ENCODE data around the gene PLB1. TPM values are rescaled to one million over a fixed set of nuclear protein-coding genes. Genes with fewer than 3 reads are reported as not detected.

PLB1 gene
- total and polyA plus RNA-seq, 7 experiments from 2014 or later: 0.47 to 6.4 (median 1.2) TPM

DNA sequence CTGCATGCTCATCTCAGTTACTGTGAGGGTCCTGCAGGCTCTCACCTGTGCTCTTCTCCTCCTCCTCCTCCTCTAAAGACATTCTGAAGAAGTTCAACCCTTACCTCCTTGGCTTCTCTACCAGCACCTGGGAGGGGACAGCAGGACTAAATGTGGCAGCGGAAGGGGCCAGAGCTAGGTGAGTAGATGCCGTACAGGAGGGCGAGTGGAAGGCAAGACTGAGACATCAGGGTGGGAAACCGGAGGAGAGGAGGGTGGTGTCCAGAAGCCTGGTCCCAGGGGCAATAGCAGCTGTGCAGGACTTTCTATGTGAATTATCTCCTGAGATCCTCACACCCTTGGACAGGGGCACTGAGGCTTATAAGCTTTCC, 124.9 kb downstream of the PLB1 start:
- no peak for DNase-seq

GRCh38 chr2:28621172-28622100, 125.6 kb downstream of the PLB1 start:
- ChIA-PET CTCF (interaction anchor here (1.0 to 1.7 kb wide), 5 partner anchors 10 to 130 kb away, joined by 3 to 13 read pairs (median 4); partner anchors contain the start of gene PPP1CB), POLR2A (interaction anchor here (0.6 to 5.6 kb wide), 9 partner anchors 8 to 130 kb away, joined by 3 to 53 read pairs (median 7); partner anchors contain the start of gene PPP1CB)
- Mint-ChIP-seq H3K9me3 (peaks cover 0 to 7% (median 0%) of the 10 kb centered on the region in 11 donors), H3K4me3 (peak overlapping the region in 9 of 10 donors; percentile 71 to 86 (median 80)), H3K4me1 (peaks cover 0 to 96% (median 59%) of the 10 kb centered on the region in 7 donors), H3K27me3 (no peaks in the 10 kb centered on the region), H3K27ac (peak overlapping the region in 5 of 9 donors; percentile 93 to 100 (median 100)), H3K36me3 (peaks cover 0 to 6% (median 0%) of the 10 kb centered on the region in 5 donors)
- H3K4me3 ChIP-seq (ENCODE audit: low read length): peak overlapping the region; percentile 40
- H3K4me1 ChIP-seq (ENCODE audit: control insufficient read depth in 2 of 2, insufficient read depth in 2 of 2, low read length in 2 of 2): peaks cover 43 to 86% of the 10 kb centered on the region in 2 donors
- no peaks in the 10 kb centered on the region for H3K9me3 ChIP-seq (ENCODE audit: control insufficient read depth in 2 of 3, low read length in 3 of 3)
- ATAC-seq (peak; percentile 94), DNase-seq (peak; percentile 44 to 96 (median 93))
- peak overlapping the region; percentile 95 for H3K27ac ChIP-seq (ENCODE audit: low read depth, low read length)
- intact Hi-C loops (cut with micrococcal nuclease): loop anchor here (1.0 to 10.0 kb wide), 7 partner anchors 8 to 1523 kb away; partner anchors contain the start of genes PPP1CB (in 2 of the 2), FOSL2 (in 1 of the 2) and YPEL5 (in 1 of the 2)
- no peaks in the 10 kb centered on the region for H3K36me3 ChIP-seq (ENCODE audit: control insufficient read depth in 2 of 3, insufficient read depth in 3 of 3, low read length in 3 of 3)
- no peaks in the 10 kb centered on the region for H3K27me3 ChIP-seq (ENCODE audit: control insufficient read depth in 2 of 2, insufficient read depth in 2 of 2, low read length in 2 of 2)

More for the DNA sequence above, 124.9 kb downstream of the PLB1 start:
- Histone ChIP-seq H3K36me3 (ENCODE audit: control insufficient read depth in 2 of 3, insufficient read depth in 3 of 3, low read length in 3 of 3) (no peaks in the 10 kb centered on the region), H3K4me1 (ENCODE audit: control insufficient read depth in 2 of 2, insufficient read depth in 2 of 2, low read length in 2 of 2) (peaks cover 43 to 91% of the 10 kb centered on the region in 2 donors), H3K9me3 (ENCODE audit: control insufficient read depth in 2 of 3, low read length in 3 of 3) (no peaks in the 10 kb centered on the region), H3K27ac (ENCODE audit: low read depth, low read length) (peak overlapping the region; percentile 95), H3K4me3 (ENCODE audit: low read length) (peak overlapping the region; percentile 40), H3K27me3 (ENCODE audit: control insufficient read depth in 2 of 2, insufficient read depth in 2 of 2, low read length in 2 of 2) (no peaks in the 10 kb centered on the region)
- Mint-ChIP-seq H3K9me3 (peaks cover 0 to 7% (median 0%) of the 10 kb centered on the region in 11 donors), H3K36me3 (peaks cover 0 to 6% (median 0%) of the 10 kb centered on the region in 5 donors), H3K27me3 (no peaks in the 10 kb centered on the region), H3K27ac (peak overlapping the region in 5 of 9 donors; percentile 93 to 100 (median 100)), H3K4me3 (peak overlapping the region in 9 of 10 donors; percentile 64 to 86 (median 79)), H3K4me1 (peaks cover 0 to 95% (median 59%) of the 10 kb centered on the region in 7 donors)
- no peak for ATAC-seq
- POLR2A ChIA-PET: interaction anchor here (0.6 to 5.6 kb wide), 7 partner anchors 8 to 130 kb away, joined by 3 to 53 read pairs (median 13); partner anchors contain the start of gene PPP1CB
- CTCF ChIA-PET: interaction anchor here (1.1 to 1.4 kb wide), 3 partner anchors 26 to 33 kb away, joined by 3 to 13 read pairs (median 5); no protein-coding TSS in a partner anchor
- intact Hi-C loops (cut with micrococcal nuclease): loop anchor here (1.0 to 10.0 kb wide), 7 partner anchors 7 to 1524 kb away; partner anchors contain the start of genes PPP1CB (in 2 of the 2), FOSL2 (in 1 of the 2) and YPEL5 (in 1 of the 2)

GRCh38 chr2:28622101-28622499, 126.2 kb downstream of the PLB1 start:
- DNase-seq: no peak
- ATAC-seq: no peak
- ChIA-PET POLR2A (interaction anchor here (0.5 to 5.6 kb wide), 7 partner anchors 9 to 307 kb away, joined by 3 to 53 read pairs (median 13); partner anchors contain the start of gene PPP1CB), CTCF (interaction anchor here (1.0 to 1.8 kb wide), 4 partner anchors 11 to 129 kb away, joined by 3 to 14 read pairs (median 4); partner anchors contain the start of gene PPP1CB)
- peak overlapping the region; percentile 40 for H3K4me3 ChIP-seq (ENCODE audit: low read length)
- no peaks in the 10 kb centered on the region for H3K36me3 ChIP-seq (ENCODE audit: control insufficient read depth in 2 of 3, insufficient read depth in 3 of 3, low read length in 3 of 3)
- no peaks in the 10 kb centered on the region for H3K27me3 ChIP-seq (ENCODE audit: control insufficient read depth in 2 of 2, insufficient read depth in 2 of 2, low read length in 2 of 2)
- Mint-ChIP-seq H3K4me3 (peak overlapping the region in 9 of 10 donors; percentile 71 to 86 (median 80)), H3K27ac (peak overlapping the region in 5 of 9 donors; percentile 93 to 100 (median 100)), H3K4me1 (peaks cover 0 to 96% (median 57%) of the 10 kb centered on the region in 7 donors), H3K36me3 (peaks cover 0 to 6% (median 0%) of the 10 kb centered on the region in 5 donors), H3K9me3 (peaks cover 0 to 7% (median 0%) of the 10 kb centered on the region in 11 donors), H3K27me3 (no peaks in the 10 kb centered on the region)
- intact Hi-C loops (cut with micrococcal nuclease): loop anchor here in 1 of 2 donors (10.0 kb wide), 2 partner anchors 227 to 1523 kb away; partner anchors contain the start of genes FOSL2 and YPEL5
- H3K9me3 ChIP-seq (ENCODE audit: control insufficient read depth in 2 of 3, low read length in 3 of 3): no peaks in the 10 kb centered on the region
- H3K4me1 ChIP-seq (ENCODE audit: control insufficient read depth in 2 of 2, insufficient read depth in 2 of 2, low read length in 2 of 2): peaks cover 43 to 81% of the 10 kb centered on the region in 2 donors
- H3K27ac ChIP-seq (ENCODE audit: low read depth, low read length): peak overlapping the region; percentile 95

GRCh38 chr2:28623582-28624405, 127.9 kb downstream of the PLB1 start:
- H3K4me3 ChIP-seq (ENCODE audit: low read length): no peak overlapping the region
- Mint-ChIP-seq H3K4me1 (peaks cover 0 to 90% (median 55%) of the 10 kb centered on the region in 7 donors), H3K27ac (peak overlapping the region in 5 of 9 donors; percentile 93 to 100 (median 100)), H3K9me3 (peaks cover 0 to 7% (median 0%) of the 10 kb centered on the region in 11 donors), H3K4me3 (peak overlapping the region in 7 of 10 donors; percentile 41 to 76 (median 66)), H3K27me3 (no peaks in the 10 kb centered on the region), H3K36me3 (peaks cover 0 to 6% (median 0%) of the 10 kb centered on the region in 5 donors)
- intact Hi-C loops (cut with micrococcal nuclease): loop anchor here (2.0 to 10.0 kb wide), 3 partner anchors 57 to 1521 kb away; partner anchors contain the start of genes FOSL2 (in 1 of the 2) and YPEL5 (in 1 of the 2)
- H3K4me1 ChIP-seq (ENCODE audit: control insufficient read depth in 2 of 2, insufficient read depth in 2 of 2, low read length in 2 of 2): peaks cover 43 to 71% of the 10 kb centered on the region in 2 donors
- no peaks in the 10 kb centered on the region for H3K36me3 ChIP-seq (ENCODE audit: control insufficient read depth in 2 of 3, insufficient read depth in 3 of 3, low read length in 3 of 3)
- no peak for DNase-seq
- ChIA-PET POLR2A (interaction anchor here (0.7 to 5.6 kb wide), 6 partner anchors 11 to 131 kb away, joined by 3 to 53 read pairs (median 8); no protein-coding TSS in a partner anchor), CTCF (interaction anchor here (0.7 to 1.8 kb wide), 3 partner anchors 11 to 74 kb away, joined by 3 to 14 read pairs (median 3); no protein-coding TSS in a partner anchor)
- no peaks in the 10 kb centered on the region for H3K9me3 ChIP-seq (ENCODE audit: control insufficient read depth in 2 of 3, low read length in 3 of 3)
- ATAC-seq: no peak
- peak overlapping the region; percentile 95 for H3K27ac ChIP-seq (ENCODE audit: low read depth, low read length)
- no peaks in the 10 kb centered on the region for H3K27me3 ChIP-seq (ENCODE audit: control insufficient read depth in 2 of 2, insufficient read depth in 2 of 2, low read length in 2 of 2)

- H3K27ac Mint-ChIP-seq: peak overlapping the region in 5 of 9 donors; percentile 93 to 100 (median 98)
Observed at GRCh38 chr2:28624436-28624792, 128.6 kb downstream of the PLB1 start.

More at GRCh38 chr2:28624436-28624792, 128.6 kb downstream of the PLB1 start:
- Histone ChIP-seq H3K36me3 (ENCODE audit: control insufficient read depth in 2 of 3, insufficient read depth in 3 of 3, low read length in 3 of 3) (no peaks in the 10 kb centered on the region), H3K4me3 (ENCODE audit: low read length) (no peak overlapping the region), H3K27me3 (ENCODE audit: control insufficient read depth in 2 of 2, insufficient read depth in 2 of 2, low read length in 2 of 2) (no peaks in the 10 kb centered on the region), H3K9me3 (ENCODE audit: control insufficient read depth in 2 of 3, low read length in 3 of 3) (no peaks in the 10 kb centered on the region), H3K4me1 (ENCODE audit: control insufficient read depth in 2 of 2, insufficient read depth in 2 of 2, low read length in 2 of 2) (peaks cover 43 to 64% of the 10 kb centered on the region in 2 donors), H3K27ac (ENCODE audit: low read depth, low read length) (peak overlapping the region; percentile 69)
- Mint-ChIP-seq H3K4me3 (peak overlapping the region in 9 of 10 donors; percentile 15 to 76 (median 66)), H3K9me3 (peaks cover 0 to 7% (median 0%) of the 10 kb centered on the region in 11 donors), H3K27me3 (no peaks in the 10 kb centered on the region), H3K36me3 (peaks cover 0 to 6% (median 0%) of the 10 kb centered on the region in 5 donors), H3K4me1 (peaks cover 0 to 83% (median 52%) of the 10 kb centered on the region in 7 donors)
- intact Hi-C loops (cut with micrococcal nuclease): loop anchor here (2.0 to 10.0 kb wide), 3 partner anchors 56 to 1520 kb away; partner anchors contain the start of genes FOSL2 (in 1 of the 2) and YPEL5 (in 1 of the 2)
- POLR2A ChIA-PET: interaction anchor here (0.7 to 5.6 kb wide), 7 partner anchors 10 to 127 kb away, joined by 3 to 53 read pairs (median 6); partner anchors contain the start of gene PPP1CB
- ATAC-seq (no peak), DNase-seq (no peak)
- CTCF ChIA-PET: interaction anchor here (1.0 to 1.8 kb wide), 3 partner anchors 9 to 30 kb away, joined by 3 to 9 read pairs (median 3); no protein-coding TSS in a partner anchor

Measured in naive thymus-derived CD4-positive, alpha-beta T cell (primary cell).